Mesenchymal stem cell (in vitro differentiated cells and primary cell): ENCODE measurements around the gene NRTN.
"Not testable (repeated sequence)": the region's sequence is repeated elsewhere in the genome, so short reads cannot be mapped to it uniquely, and the experiment has no call there.

Source experiments
- DNase-seq: peaks from one replicate; pipeline ENCODE4 v3.0.0-alpha.2; 2013
- H2AFZ ChIP-seq: one replicate; pipeline ENCODE4 v1.6.1; 2013; ENCODE audit warnings: low read depth, mild to moderate bottlenecking, control low read depth, inconsistent platforms, low read length, moderate library complexity
- H2AK5ac ChIP-seq: 2 replicates; pipeline ENCODE4 v1.6.1; 2013; ENCODE audit warnings: low read length, moderate library complexity, mild to moderate bottlenecking, inconsistent platforms; ENCODE audit not compliant: severe bottlenecking
- H2BK120ac ChIP-seq: one replicate; pipeline ENCODE4 v1.6.1; 2013; ENCODE audit warnings: low read depth, mild to moderate bottlenecking, inconsistent platforms, low read length, moderate library complexity
- H2BK12ac ChIP-seq, 2 experiments: one replicate each; pipeline ENCODE4 v1.6.1; 2013; ENCODE audit warnings: inconsistent platforms in 2 of 2, low read length in 2 of 2, mild to moderate bottlenecking in 2 of 2, moderate library complexity in 2 of 2, control low read depth in 1 of 2
- H2BK15ac ChIP-seq: one replicate; pipeline ENCODE4 v1.6.1; 2013; ENCODE audit warnings: mild to moderate bottlenecking, low read depth, inconsistent platforms; ENCODE audit not compliant: poor library complexity, severe bottlenecking
- H2BK5ac ChIP-seq: 2 replicates; pipeline ENCODE4 v1.6.1; 2013; ENCODE audit warnings: low read depth, mild to moderate bottlenecking, low read length, control low read depth, inconsistent platforms; ENCODE audit not compliant: poor library complexity, severe bottlenecking
- H3K14ac ChIP-seq, 2 experiments: one replicate each; pipeline ENCODE4 v1.6.1; 2013; ENCODE audit warnings: inconsistent platforms in 2 of 2, low read length in 2 of 2, control low read depth in 1 of 2, mild to moderate bottlenecking in 1 of 2, moderate library complexity in 1 of 2
- H3K18ac ChIP-seq, 2 experiments: one replicate each; pipeline ENCODE4 v1.6.1; 2013; ENCODE audit warnings: inconsistent platforms in 2 of 2, low read length in 2 of 2, control low read depth in 1 of 2, low read depth in 1 of 2, mild to moderate bottlenecking in 1 of 2
- H3K23ac ChIP-seq, 2 experiments: one replicate each; pipeline ENCODE4 v1.6.1; 2013; ENCODE audit warnings: inconsistent platforms in 2 of 2, low read length in 2 of 2, mild to moderate bottlenecking in 2 of 2, moderate library complexity in 2 of 2, control low read depth in 1 of 2
- H3K27ac ChIP-seq: 2 replicates; pipeline ENCODE4 v1.5.1; 2013; ENCODE audit warnings: mild to moderate bottlenecking, moderate library complexity, low read length, control low read depth, inconsistent platforms; ENCODE audit not compliant: poor library complexity, severe bottlenecking
- H3K27me3 ChIP-seq, 2 experiments: 2 replicates each; pipeline versions ENCODE4 v1.6.1 to v1.7.0; 2013; ENCODE audit warnings: low read length in 2 of 2, mild to moderate bottlenecking in 2 of 2, moderate library complexity in 2 of 2, control low read depth in 1 of 2, inconsistent platforms in 1 of 2; ENCODE audit not compliant: control insufficient read depth in 1 of 2, insufficient read depth in 1 of 2
- H3K36me3 ChIP-seq, 2 experiments: 2 replicates each; pipeline versions ENCODE4 v1.6.1 to v1.7.0; 2013; ENCODE audit warnings: low read length in 2 of 2, control low read depth in 1 of 2, inconsistent platforms in 1 of 2, low read depth in 1 of 2, mild to moderate bottlenecking in 1 of 2; ENCODE audit not compliant: insufficient read depth in 2 of 2, control insufficient read depth in 1 of 2
- H3K4ac ChIP-seq, 2 experiments: one replicate each; pipeline ENCODE4 v1.6.1; 2013; ENCODE audit warnings: inconsistent platforms in 2 of 2, low read length in 2 of 2, mild to moderate bottlenecking in 2 of 2, moderate library complexity in 2 of 2, control low read depth in 1 of 2, low read depth in 1 of 2
- H3K4me1 ChIP-seq: 2 replicates; pipeline ENCODE4 v1.6.1; 2013; ENCODE audit warnings: low read depth, low read length, control low read depth; ENCODE audit not compliant: control insufficient read depth, insufficient read depth
- H3K4me2 ChIP-seq: 2 replicates; pipeline ENCODE4 v1.6.1; 2013; ENCODE audit warnings: low read length, mild to moderate bottlenecking, inconsistent platforms; ENCODE audit not compliant: poor library complexity, severe bottlenecking
- H3K4me3 ChIP-seq, 2 experiments: 2 replicates each; pipeline versions ENCODE4 v1.5.1 to v1.7.0; 2013; ENCODE audit warnings: low read length in 2 of 2, mild to moderate bottlenecking in 2 of 2, control low read depth in 1 of 2, low read depth in 1 of 2; ENCODE audit not compliant: insufficient read depth in 1 of 2
- H3K79me1 ChIP-seq: replicated peaks from 2 replicates; pipeline ENCODE4 v1.6.1; 2013; ENCODE audit warnings: mild to moderate bottlenecking, control low read depth, low read length, inconsistent platforms; ENCODE audit not compliant: poor library complexity, severe bottlenecking
- H3K9ac ChIP-seq: 2 replicates; pipeline ENCODE4 v1.7.0; 2013; ENCODE audit warnings: mild to moderate bottlenecking, low read length, moderate library complexity
- H3K9me3 ChIP-seq: 2 replicates; pipeline ENCODE4 v1.7.0; 2013; ENCODE audit warnings: mild to moderate bottlenecking, low read length; ENCODE audit not compliant: control insufficient read depth
- H4K8ac ChIP-seq: one replicate; pipeline ENCODE4 v1.6.1; 2013; ENCODE audit warnings: inconsistent platforms, mild to moderate bottlenecking, low read length, moderate library complexity
- H4K91ac ChIP-seq: one replicate; pipeline ENCODE4 v1.6.1; 2013; ENCODE audit warnings: mild to moderate bottlenecking, low read length, inconsistent platforms
- WGBS: methylation state at CpG from one replicate; pipeline ENCODE4 v1.1.7; 2013; ENCODE audit warnings: mixed read lengths; 5-methylcytosine and 5-hydroxymethylcytosine counted together

NRTN gene

DNA sequence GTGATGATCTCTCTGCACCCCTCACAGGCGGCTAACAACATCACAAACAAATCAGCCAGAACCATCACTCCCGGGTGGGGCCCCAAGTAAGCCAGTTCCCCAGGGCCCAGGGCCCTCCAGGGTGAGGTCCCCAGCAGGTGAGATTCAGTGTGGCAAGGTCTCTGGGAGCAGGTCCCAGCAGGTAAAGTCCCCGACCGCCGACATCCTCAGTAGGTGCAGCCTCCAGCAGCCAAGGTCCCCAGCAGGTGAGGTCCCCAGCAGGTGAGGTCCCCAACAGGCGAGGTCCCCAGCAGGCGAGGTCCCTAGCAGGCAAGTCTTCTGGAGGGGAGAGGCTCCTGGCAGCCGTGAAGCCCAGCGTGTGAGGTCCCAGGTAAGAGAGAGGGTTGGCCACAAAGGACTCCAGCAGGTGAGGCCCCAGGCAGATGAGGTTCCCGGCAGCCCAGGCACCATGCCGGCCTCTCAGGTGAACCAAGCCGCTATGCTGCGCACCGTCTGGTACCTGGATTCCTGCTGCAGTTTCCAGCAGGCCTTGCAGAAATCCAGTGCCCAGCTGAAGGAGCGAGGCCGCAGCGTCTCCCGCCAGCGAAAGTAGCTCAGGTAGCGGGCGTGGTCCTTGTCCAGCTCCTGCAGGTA is 38.5 kb downstream of the NRTN start:
- Histone ChIP-seq H2AFZ (no peak overlapping the region), H3K23ac (no peak overlapping the region), H3K4me3 (no peak overlapping the region), H3K27ac (no peak overlapping the region), H4K8ac (no peak overlapping the region), H3K27me3 (peaks cover 3 to 22% of the 10 kb centered on the region in 2 experiments), H3K79me1 (no peaks in the 10 kb centered on the region), H2BK5ac (no peak overlapping the region), H2BK120ac (no peak overlapping the region), H3K18ac (no peak overlapping the region), H3K9me3 (no peaks in the 10 kb centered on the region), H4K91ac (no peak overlapping the region), H3K4ac (no peak overlapping the region), H2AK5ac (no peak overlapping the region), H3K14ac (no peak overlapping the region), H2BK12ac (no peak overlapping the region), H3K36me3 (no peaks in the 10 kb centered on the region), H3K9ac (no peak overlapping the region), H3K4me2 (no peak overlapping the region), H2BK15ac (peak overlapping the region; percentile 63), H3K4me1 (peaks cover 7% of the 10 kb centered on the region)
- DNase-seq = no peak
- WGBS = 91% methylated on average over 14 of the region's 21 CpGs

DNA sequence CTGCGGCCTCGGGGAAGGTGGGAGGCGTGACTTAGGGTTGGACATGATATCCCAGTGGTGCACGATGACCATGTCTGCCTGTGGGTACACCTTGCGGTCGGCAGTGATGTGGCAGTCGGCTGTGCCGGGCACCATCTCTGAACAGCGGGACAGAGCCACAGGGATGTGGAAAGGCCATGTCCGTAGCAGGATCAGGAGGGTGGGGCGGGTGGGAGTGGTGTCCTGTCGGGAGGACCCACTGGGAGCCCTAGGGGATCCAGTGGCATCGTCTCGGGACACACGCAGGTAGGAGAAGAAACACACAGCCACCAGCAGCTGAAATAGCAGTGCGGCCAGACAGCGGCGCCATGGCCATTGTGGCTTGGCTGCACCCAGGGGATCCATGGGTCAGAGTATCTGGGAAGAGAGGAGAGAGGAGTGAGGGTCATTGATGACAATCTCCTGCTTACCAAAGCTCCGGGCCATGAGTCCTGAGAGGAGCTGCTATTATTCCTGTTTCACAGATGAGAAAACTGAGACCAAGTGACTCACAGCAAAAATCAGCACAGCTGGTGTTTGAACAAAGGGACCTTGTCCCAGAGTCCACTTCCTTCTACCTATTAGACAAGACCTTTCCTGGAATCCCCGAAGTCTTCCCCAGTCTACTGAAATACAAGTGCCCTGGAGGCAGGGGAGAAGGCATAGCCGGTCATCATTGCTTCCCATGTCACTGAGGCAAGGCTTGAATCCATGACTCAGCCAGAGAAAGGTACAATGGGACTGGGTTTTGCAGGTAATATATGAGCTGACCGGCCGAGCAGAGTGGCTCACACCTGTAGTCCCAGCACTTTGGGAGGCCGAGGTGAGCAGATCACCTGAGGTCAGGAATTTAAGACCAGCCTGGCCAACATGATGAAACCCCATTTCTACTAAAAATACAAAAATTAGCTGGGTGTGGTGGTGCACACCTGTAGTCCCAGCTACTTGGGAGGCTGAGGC is 39.9 kb downstream of the NRTN start:
- no peak for DNase-seq
- no peak overlapping the region for H3K9ac ChIP-seq

GRCh38 chr19:5847846-5848245 is 43.0 kb downstream of the NRTN start:
- not testable (repeated sequence) for H2AK5ac ChIP-seq, H3K4me3 ChIP-seq, H3K23ac ChIP-seq, H4K8ac ChIP-seq, H2BK12ac ChIP-seq, H3K9ac ChIP-seq, H3K36me3 ChIP-seq, H2AFZ ChIP-seq, H3K79me1 ChIP-seq, H2BK120ac ChIP-seq, H3K4ac ChIP-seq, H4K91ac ChIP-seq, H3K4me1 ChIP-seq, H3K4me2 ChIP-seq, H3K9me3 ChIP-seq, H3K14ac ChIP-seq, H2BK5ac ChIP-seq, DNase-seq, H2BK15ac ChIP-seq, H3K18ac ChIP-seq, H3K27ac ChIP-seq
- 86% methylated on average over 10 of the region's 10 CpGs for WGBS
- H3K27me3 ChIP-seq = peaks cover 3 to 24% of the 10 kb centered on the region in 2 experiments

More for the DNA sequence above, 39.9 kb downstream of the NRTN start:
- H3K4ac ChIP-seq = no peak overlapping the region
- H3K79me1 ChIP-seq = no peaks in the 10 kb centered on the region
- no peak overlapping the region for H3K27ac ChIP-seq
- no peak overlapping the region for H3K4me2 ChIP-seq
- peaks cover 3 to 11% of the 10 kb centered on the region in 2 experiments for H3K27me3 ChIP-seq
- H2BK5ac ChIP-seq = no peak overlapping the region
- no peak overlapping the region for H2BK15ac ChIP-seq
- H3K18ac ChIP-seq = no peak overlapping the region
- no peak overlapping the region for H3K4me3 ChIP-seq
- no peak overlapping the region for H2BK12ac ChIP-seq
- H4K8ac ChIP-seq = no peak overlapping the region
- no peak overlapping the region for H2AK5ac ChIP-seq
- peaks cover 3% of the 10 kb centered on the region for H3K4me1 ChIP-seq
- H3K9me3 ChIP-seq = no peaks in the 10 kb centered on the region
- H3K36me3 ChIP-seq = no peaks in the 10 kb centered on the region
- H4K91ac ChIP-seq = no peak overlapping the region
- no peak overlapping the region for H2AFZ ChIP-seq
- no peak overlapping the region for H3K14ac ChIP-seq
- no peak overlapping the region for H2BK120ac ChIP-seq
- H3K23ac ChIP-seq = no peak overlapping the region
- 88% methylated on average over 24 of the region's 24 CpGs for WGBS

GRCh38 chr19:5848621-5849020 is 43.8 kb downstream of the NRTN start:
- not testable (repeated sequence) for H2BK120ac ChIP-seq, H3K4me1 ChIP-seq, H3K9me3 ChIP-seq, H2BK15ac ChIP-seq, H3K14ac ChIP-seq, H3K18ac ChIP-seq, H4K91ac ChIP-seq, H2AK5ac ChIP-seq, H3K23ac ChIP-seq, H3K79me1 ChIP-seq, H2AFZ ChIP-seq, H3K27ac ChIP-seq, H3K4me2 ChIP-seq, H3K36me3 ChIP-seq, H3K4me3 ChIP-seq, H2BK5ac ChIP-seq, H3K4ac ChIP-seq, H3K9ac ChIP-seq, DNase-seq, H2BK12ac ChIP-seq, H4K8ac ChIP-seq
- peaks cover 4 to 22% of the 10 kb centered on the region in 2 experiments for H3K27me3 ChIP-seq
- 72% methylated on average over 5 of the region's 5 CpGs for WGBS
